ENCODE data around the gene NKX2-3. TPM values are rescaled to one million over a fixed set of nuclear protein-coding genes. Genes with fewer than 3 reads are reported as not detected.

NKX2-3 gene
- total RNA-seq, 1 donor from 2014 or later, result not detected

- no peaks in the 10 kb centered on the region for H3K9me3 Mint-ChIP-seq
- H3K27me3 Mint-ChIP-seq (ENCODE audit: low read depth), result peaks cover 97% of the 10 kb centered on the region
- no peaks in the 10 kb centered on the region for H3K4me1 Mint-ChIP-seq
- H3K36me3 Mint-ChIP-seq (ENCODE audit: low read depth), result no peaks in the 10 kb centered on the region
- no peak overlapping the region for H3K4me3 Mint-ChIP-seq
- TF ChIP-seq, protein P1, sequence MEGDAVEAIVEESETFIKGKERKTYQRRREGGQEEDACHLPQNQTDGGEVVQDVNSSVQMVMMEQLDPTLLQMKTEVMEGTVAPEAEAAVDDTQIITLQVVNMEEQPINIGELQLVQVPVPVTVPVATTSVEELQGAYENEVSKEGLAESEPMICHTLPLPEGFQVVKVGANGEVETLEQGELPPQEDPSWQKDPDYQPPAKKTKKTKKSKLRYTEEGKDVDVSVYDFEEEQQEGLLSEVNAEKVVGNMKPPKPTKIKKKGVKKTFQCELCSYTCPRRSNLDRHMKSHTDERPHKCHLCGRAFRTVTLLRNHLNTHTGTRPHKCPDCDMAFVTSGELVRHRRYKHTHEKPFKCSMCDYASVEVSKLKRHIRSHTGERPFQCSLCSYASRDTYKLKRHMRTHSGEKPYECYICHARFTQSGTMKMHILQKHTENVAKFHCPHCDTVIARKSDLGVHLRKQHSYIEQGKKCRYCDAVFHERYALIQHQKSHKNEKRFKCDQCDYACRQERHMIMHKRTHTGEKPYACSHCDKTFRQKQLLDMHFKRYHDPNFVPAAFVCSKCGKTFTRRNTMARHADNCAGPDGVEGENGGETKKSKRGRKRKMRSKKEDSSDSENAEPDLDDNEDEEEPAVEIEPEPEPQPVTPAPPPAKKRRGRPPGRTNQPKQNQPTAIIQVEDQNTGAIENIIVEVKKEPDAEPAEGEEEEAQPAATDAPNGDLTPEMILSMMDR (conservative IDR thresholded peaks at IDR 0.05), result peak; percentile 19
- no peak for DNase-seq (ENCODE audit: low read depth, low spot score)
- no peak overlapping the region for H3K27ac Mint-ChIP-seq (ENCODE audit: unreplicated experiment)
Measured at GRCh38 chr10:99548041-99548530, 15.3 kb downstream of the NKX2-3 start.

DNA sequence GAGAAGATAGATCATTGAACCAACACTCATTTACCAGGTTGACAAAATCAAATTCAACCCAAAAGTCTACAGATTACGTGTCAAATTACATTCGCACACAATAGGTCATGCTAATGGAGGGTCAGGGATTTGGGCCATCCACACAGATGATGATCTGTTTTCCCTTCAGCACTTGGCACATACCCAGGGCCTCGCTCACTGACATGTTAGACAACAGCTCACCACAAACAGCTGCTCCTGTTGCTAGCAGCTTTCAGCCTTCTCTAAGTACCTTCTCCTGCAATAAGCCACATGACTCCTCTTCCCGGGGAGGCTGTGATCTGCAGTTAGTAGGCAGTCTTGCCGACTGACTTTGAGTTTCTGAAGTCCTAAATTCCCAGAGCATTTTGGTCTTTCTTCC lies 18.4 kb downstream of the NKX2-3 start:
- TF ChIP-seq, protein P1 (conservative IDR thresholded peaks at IDR 0.05), result no peak
- DNase-seq (ENCODE audit: low read depth, low spot score), result no peak
- Mint-ChIP-seq H3K36me3 (ENCODE audit: low read depth) (no peaks in the 10 kb centered on the region), H3K27ac (ENCODE audit: unreplicated experiment) (no peak overlapping the region), H3K4me1 (no peaks in the 10 kb centered on the region), H3K27me3 (ENCODE audit: low read depth) (peaks cover 97% of the 10 kb centered on the region), H3K4me3 (no peak overlapping the region), H3K9me3 (no peaks in the 10 kb centered on the region)

DNA sequence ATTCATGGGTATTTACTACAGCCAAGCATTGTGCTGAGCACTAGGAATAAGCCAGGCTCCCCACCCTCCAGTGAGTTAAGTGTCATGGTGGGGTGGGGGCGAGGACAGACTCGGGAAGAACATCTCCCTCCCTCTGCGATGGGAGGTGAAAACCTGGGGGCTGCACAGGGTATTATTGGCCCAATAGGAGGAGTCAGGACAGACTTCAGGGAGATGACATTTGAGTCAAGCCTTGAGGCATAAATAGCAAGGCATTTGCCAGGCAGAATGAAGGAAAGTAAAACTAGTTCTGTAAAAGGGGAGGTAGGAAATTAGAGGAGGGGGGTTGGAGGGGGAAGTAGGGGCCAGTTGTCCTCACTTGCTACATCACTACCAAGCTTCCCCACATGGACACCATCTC lies 18.9 kb downstream of the NKX2-3 start:
- Mint-ChIP-seq H3K4me1 (no peaks in the 10 kb centered on the region), H3K9me3 (no peaks in the 10 kb centered on the region), H3K27me3 (ENCODE audit: low read depth) (peaks cover 97% of the 10 kb centered on the region), H3K27ac (ENCODE audit: unreplicated experiment) (no peak overlapping the region), H3K36me3 (ENCODE audit: low read depth) (no peaks in the 10 kb centered on the region), H3K4me3 (no peak overlapping the region)
- TF ChIP-seq, protein P1 (conservative IDR thresholded peaks at IDR 0.05), result no peak
- DNase-seq (ENCODE audit: low read depth, low spot score), result no peak

GRCh38 chr10:99555371-99555770 lies 22.6 kb downstream of the NKX2-3 start:
- Mint-ChIP-seq H3K4me3 (no peak overlapping the region), H3K9me3 (no peaks in the 10 kb centered on the region), H3K27ac (ENCODE audit: unreplicated experiment) (no peak overlapping the region), H3K27me3 (ENCODE audit: low read depth) (peaks cover 83% of the 10 kb centered on the region), H3K4me1 (no peaks in the 10 kb centered on the region), H3K36me3 (ENCODE audit: low read depth) (no peaks in the 10 kb centered on the region)
- DNase-seq (ENCODE audit: low read depth, low spot score), result no peak
- TF ChIP-seq, protein P1 (conservative IDR thresholded peaks at IDR 0.05), result no peak

DNA sequence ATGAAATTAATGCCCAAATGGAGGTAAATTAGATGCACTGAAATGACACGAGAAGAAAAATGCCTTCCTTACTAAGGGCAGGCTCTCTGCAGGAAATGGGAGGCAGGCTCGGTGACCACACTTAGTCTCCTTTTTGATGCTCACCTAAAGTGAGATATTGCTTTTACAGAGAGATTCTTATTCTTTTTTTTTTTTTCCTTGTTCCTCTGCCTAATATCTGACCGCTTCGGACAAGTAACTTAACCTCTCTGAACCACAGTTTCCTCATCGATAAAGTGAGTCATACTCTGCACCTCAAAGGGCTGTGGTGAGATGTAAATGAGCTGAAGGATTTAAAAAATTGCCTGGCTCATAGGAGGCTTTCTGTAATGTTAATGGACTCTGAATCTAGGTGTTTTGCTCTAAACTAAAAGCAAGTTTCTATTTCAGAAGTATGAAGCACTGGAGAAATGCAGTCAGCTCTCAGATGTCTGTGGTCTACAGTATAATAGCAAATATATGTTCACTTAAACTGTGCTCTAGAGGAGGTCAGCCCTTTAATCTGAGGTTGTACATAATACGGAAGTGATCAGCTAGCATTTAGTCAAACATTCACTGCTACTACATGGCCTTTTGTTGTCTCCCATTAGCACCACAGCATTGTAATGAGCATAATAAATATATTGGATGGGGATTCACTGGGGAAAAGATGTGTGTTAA lies 23.2 kb downstream of the NKX2-3 start:
- TF ChIP-seq, protein P1 (conservative IDR thresholded peaks at IDR 0.05), result no peak
- DNase-seq (ENCODE audit: low read depth, low spot score), result no peak
- H3K4me1 Mint-ChIP-seq, result no peaks in the 10 kb centered on the region
- H3K9me3 Mint-ChIP-seq, result no peaks in the 10 kb centered on the region
- H3K4me3 Mint-ChIP-seq, result no peak overlapping the region
- no peak overlapping the region for H3K27ac Mint-ChIP-seq (ENCODE audit: unreplicated experiment)
- no peaks in the 10 kb centered on the region for H3K36me3 Mint-ChIP-seq (ENCODE audit: low read depth)
- H3K27me3 Mint-ChIP-seq (ENCODE audit: low read depth), result peaks cover 83% of the 10 kb centered on the region

Measured in neural crest cell (in vitro differentiated cells).